Fibroblast of skin of abdomen (primary cell): ENCODE data around the gene GPR62.
"Not testable (repeated sequence)": the region's sequence is repeated elsewhere in the genome, so short reads cannot be mapped to it uniquely, and the experiment has no call there.

ENCODE experiments used
- DNase-seq: peaks from one replicate; pipeline ENCODE4 v3.0.0-alpha.2; 2013

The GPR62 gene

DNA sequence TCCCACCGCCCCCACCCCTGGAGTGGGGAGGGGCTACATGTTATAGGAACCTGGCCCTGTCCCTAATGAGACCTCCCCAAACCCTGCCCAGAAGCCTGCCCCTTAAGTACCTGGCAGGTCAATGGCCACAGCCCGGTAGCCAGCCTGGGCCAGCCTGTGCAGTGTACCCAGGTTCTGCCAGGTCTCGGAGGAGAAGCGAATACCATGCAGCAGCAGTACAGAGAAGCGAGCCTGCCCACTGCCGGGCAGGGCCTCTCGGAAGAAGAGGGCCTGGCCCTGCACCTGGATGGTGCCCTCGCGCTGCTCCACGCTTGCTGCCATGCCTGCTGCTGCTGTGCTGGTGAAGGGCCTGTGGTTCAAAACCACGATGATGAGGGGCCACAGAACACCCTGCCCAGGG lies 16.2 kb downstream of the GPR62 start:
- no peak for DNase-seq

DNA sequence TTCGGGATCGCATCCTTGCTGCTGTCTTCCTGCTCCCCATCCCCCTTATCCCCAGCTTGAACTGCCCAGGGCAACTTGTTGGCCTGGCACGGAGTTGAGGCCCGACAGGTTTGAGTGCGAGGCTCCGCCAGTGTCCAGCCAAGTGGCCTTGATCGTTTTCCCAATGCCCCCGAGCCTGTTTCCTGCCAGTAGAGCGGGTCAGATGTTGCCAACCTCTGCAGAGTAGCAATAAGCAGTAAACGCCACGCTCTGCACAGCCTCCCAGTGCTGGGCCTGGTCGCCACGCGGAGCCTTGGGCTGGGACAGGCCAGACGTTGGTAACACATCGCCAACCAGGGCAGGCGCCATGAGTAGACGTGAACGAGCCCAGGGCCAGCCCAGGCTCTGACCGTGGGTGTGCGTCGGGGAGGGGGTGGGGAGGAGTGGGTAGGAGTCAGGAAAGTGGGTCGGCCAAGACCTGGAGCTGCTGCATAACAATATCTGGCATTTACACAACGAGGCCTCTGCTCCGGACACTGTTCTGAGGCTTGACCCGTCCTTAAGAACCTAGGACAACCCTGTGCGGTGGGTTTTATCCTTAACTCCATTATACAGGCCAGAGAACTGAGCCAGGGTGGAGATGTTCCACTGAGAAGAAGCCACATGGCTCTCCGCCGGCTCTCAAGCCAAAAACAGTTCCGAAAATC lies 19.2 kb downstream of the GPR62 start:
- no peak for DNase-seq

DNA sequence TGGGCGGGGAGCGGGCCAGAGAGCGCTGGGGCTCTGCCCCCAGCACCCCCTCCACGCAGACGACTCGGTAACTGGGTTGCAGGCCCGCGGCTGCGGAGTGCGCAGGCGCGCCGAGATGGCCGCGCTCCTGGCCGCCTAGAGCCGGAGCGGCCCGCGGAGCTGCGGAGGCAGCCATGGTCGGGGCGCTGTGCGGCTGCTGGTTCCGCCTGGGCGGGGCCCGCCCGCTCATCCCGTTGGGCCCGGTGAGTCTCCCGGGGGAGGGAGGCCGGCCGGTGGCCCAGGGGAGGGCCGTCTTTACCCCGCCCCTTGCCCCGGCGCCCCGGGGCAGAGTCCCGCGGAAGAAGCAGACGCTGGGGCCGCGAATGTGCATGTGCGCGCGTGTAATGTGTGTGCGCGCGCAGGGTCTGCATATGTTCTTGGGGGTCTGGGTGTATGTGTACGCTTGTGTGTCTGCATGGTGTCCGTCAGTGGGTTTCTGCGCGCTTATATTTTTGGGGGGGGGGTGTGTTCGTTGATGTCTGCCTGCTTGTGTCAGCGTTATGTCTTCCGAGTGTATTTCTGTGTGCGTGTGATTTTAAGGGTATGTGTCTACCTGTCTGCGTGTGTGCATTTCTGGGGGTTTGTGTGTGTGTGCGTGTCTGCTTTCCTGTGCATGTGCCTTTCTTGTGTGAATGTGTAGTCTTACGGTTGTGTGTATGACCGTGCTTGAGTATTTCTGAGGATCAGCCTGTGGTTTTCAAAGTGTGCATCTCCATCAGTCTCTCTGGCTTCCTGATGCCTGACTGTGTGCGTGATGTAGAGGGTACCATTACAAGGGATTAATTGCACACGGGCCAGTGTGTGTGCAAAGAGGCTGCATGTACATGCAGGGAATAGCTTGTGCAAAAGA lies 20.0 kb downstream of the GPR62 start, which contains the start of gene ABHD14A:
Gene ABHD14A (plus strand): TSS at position 102 of the 889 bp plus-strand sequence. CDS start 72 bp downstream, at position 174.
- DNase-seq = peak; percentile 65

DNA sequence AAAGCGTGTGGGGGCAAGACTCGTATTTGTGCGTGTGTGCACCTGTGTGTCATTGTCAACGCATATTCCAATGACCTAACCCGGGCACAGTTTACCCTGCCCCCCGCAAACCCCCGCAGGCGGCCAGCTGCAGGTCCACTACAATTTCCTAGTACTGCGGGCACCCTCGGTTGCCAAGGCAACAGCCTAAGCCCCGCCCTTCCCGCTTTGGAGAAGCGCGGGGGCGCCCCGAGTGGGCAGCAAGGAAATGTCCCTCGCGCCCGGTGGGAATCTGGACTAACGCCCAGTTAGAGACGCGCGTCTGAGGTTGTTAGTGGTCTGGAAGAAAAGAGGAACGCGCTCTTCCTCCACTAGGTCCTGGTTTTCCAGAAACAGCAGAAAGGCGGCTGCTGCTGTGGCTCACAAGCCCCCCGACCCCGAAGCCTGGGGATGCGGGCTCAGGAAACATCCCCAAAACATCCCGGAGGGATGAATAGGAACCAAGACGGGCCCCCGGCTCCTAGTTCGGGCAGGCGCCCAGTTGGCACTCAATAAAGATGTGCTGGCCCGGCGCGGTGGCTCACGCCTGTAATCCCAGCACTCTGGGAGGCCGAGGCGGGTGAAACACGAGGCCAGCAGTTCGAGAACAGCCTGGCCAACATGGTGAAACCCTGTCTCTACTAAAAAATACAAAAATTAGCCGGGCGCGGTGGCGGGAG lies 20.8 kb downstream of the GPR62 start:
- peak; percentile 64 for DNase-seq

DNA sequence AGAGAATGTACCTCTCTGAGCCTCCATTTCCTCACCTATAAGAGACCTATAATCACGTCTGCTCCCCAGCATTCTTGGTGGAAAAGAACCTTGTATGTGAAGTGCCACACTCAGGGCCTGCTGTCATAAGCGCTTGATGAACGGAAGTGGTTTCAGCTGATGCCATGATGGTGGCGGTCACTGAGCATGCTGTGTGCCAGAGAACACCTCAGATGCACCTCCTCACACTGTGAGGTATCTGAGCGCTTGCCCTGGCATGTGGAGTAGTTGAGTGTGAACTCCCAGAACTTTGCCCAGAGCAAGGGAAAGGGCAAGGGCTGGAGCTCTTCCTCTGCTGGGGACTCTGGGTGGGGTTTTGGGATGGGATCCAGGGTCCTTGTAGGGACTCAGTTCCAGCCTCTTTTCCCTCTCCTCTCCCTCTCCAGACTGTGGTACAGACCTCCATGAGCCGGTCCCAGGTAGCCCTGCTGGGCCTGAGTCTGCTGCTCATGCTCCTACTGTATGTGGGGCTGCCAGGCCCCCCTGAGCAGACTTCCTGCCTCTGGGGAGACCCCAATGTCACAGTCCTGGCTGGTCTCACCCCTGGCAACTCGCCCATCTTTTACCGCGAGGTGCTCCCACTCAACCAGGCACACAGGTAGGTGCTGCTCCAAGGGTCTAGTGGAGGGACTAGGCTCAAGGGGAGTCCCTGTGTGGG lies 22.4 kb downstream of the GPR62 start:
- no peak for DNase-seq

DNA sequence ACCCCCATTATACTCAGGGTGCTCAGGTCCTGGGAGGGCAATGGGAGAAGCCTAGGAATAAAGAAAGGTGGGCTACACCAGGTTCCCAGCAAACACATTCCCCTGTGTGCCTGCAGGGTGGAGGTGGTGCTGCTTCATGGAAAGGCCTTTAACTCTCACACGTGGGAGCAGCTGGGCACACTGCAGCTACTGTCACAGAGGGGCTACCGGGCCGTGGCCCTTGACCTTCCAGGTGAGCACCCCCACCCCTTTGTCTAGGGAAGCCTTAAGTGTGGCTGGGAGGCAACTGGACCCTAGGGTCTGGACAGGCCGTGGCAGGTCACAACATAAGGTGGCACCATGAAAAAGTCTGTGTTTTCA lies 22.9 kb downstream of the GPR62 start:
- no peak for DNase-seq

DNA sequence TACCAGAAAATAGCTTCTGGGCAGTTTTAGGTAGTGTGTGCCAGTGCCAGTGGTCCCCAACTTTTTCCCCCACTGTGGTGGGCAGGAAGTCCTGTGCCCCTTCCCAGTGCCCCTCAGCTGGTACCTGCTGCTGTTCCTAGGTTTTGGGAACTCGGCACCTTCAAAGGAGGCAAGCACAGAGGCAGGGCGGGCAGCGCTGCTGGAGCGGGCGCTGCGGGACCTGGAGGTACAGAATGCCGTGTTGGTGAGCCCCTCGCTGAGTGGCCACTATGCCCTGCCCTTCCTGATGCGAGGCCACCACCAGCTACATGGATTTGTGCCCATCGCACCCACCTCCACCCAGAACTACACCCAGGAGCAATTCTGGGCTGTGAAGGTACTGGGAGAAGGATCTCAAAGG lies 25.1 kb downstream of the GPR62 start:
- no peak for DNase-seq

DNA sequence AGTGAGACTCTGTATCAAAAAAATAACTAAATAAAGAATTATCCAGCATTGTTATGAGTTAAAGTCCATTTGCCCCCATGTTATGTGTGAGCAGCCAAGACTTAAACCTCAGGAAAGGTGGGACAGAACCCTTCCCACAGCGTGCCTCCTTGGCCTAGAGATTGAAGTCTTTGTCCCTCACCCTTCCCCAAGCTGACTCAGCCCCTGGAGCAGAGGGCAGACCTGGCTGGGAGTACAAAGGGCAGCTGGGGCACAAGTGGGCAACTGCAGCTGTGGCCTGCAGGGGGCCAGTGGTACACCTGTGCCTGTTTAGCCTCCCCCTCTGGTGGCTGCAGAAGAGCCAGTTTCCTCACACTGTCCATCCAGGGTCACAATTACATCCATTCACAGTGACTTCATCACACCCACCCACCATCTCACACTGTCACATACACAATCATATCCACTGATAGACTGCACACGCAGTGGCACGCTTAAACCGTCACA lies 27.2 kb downstream of the GPR62 start:
- no peak for DNase-seq

DNA sequence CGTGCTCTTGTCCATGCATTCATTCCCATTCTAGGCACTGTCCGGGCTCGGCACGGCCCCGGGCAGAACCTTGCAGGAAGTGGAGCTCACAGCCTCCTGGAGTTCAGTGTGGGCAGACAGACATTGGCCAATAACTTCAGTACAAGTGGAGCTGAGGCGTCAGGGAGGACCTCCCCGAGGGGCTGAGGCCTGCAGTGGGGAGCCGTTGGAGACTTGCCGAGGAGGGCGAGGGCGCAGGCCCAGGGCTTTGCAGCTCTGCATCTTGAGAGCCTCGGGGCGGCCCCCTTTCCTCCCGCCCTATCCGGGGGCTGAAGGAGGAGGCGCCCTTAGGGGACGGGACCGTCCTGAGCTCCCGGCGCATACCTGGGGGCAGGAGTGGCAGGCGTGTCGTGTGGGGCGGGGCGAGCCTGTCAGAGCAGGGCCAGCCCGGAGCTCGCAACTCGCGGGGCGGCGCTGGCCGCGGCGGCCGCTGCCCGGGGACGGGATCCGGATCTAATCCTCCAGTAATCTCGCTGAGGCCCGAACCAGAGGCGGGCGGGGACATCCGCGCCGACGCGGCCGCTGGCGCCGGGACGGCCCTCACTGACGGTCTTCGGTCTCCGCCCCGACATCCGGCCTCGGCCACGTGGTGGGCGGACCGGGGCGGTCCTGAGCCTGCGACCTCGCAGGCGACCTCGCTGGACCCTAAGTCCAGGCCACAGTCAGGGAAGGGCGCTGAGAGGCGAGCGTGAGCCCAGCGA lies 27.8 kb downstream of the GPR62 start, which contains the start of gene ACY1:
Gene ACY1 (plus strand): TSS at position 698 of the 740 bp plus-strand sequence. CDS start 530 bp downstream, outside the sequence.
- DNase-seq = peak; percentile 78

DNA sequence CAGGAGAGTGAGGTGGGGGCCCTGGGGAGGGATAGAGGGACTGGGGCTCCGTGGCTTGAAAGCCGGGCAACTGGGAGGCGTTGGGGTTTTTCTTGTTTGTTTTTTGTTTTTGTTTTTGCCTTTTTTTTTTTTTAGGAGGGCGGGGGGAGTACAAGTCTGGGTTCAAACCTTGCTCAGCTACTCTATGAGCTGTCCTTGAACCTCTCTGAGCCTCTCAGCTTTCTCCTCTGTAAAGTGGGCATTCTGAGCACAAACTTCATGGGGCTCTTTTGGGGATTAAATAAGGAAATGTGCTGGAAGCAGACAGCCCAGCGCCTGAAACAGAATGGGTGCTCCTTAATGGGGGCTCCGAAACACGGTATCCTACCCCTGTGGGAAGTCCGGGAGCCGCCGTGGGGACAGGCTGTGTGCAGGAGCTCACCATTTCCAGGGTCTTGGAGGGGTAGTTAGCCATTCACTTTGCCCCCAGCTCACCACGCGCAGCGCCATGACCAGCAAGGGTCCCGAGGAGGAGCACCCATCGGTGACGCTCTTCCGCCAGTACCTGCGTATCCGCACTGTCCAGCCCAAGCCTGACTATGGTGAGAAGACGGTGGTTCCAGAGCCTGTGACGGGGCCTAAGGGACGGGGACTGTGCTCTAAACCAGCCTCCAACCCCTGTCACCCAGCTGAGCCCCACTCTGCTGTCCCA lies 28.5 kb downstream of the GPR62 start:
- DNase-seq = no peak

DNA sequence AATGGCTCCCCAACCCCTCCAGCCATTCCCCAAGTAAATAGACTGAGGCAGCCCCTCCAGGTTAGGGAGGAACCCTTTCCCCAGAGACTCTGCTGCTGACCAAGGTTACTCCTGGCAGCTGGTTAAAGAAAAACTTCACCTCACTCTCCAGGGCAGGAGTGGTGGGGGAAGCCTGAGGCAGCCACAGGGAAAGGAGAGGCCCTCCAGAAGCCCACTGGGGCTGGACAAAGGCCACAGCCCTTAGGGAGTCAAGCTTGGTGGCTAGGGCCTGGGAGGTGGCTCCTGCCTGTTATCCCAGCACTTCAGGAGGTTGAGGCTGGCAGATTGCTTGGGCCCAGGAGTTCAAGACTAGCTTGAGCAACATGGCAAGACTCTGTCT lies 29.1 kb downstream of the GPR62 start:
- DNase-seq = no peak

DNA sequence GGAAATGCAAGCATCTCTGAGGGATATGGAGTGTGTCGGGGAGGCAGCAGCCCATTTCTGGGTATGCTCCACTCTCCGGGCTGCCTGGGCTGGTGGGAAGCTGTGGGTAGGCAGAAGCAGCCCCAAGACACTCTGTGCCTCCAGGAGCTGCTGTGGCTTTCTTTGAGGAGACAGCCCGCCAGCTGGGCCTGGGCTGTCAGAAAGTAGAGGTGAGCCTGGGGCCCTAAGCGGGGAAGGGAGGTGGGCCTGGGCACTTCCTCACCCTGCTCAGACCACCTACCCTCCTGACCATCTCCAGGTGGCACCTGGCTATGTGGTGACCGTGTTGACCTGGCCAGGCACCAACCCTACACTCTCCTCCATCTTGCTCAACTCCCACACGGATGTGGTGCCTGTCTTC lies 29.9 kb downstream of the GPR62 start:
- DNase-seq = no peak

DNA sequence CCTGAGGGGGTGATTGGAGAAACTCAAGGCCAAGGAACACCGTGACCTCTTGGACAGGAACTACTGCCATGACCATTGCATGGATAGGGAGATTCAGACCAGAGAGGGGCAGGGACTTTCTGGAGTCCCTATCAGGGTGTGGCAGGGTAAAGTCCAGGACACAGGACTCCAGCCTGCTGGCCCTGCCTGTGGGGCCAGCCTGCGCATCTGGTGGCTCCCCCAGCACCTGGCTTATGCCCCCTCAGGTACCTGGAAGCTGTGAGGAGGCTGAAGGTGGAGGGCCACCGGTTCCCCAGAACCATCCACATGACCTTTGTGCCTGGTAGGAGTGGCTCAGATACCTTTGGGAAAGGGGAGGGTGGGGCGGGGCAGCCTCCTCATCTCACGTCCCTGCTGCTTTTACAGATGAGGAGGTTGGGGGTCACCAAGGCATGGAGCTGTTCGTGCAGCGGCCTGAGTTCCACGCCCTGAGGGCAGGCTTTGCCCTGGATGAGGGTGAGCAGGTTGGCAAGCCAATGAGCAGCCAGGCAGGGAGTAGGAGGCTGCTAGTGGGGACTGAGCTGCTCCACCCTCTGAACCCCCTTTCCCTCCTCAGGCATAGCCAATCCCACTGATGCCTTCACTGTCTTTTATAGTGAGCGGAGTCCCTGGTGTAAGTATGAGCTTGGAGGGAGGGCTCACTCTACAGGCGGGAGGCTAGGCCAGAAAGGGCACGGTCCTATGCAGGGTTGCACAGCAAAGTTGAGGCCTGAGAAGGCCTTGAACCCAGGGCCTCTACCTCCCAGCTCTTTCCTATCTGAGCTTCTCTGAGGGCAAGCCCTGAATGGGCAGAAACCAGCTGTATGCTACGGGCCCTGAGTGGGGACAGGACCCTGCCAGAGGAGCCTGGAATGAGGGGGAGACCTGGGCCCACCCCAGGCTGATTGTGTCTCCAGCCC lies 31.1 kb downstream of the GPR62 start:
- no peak for DNase-seq

DNA sequence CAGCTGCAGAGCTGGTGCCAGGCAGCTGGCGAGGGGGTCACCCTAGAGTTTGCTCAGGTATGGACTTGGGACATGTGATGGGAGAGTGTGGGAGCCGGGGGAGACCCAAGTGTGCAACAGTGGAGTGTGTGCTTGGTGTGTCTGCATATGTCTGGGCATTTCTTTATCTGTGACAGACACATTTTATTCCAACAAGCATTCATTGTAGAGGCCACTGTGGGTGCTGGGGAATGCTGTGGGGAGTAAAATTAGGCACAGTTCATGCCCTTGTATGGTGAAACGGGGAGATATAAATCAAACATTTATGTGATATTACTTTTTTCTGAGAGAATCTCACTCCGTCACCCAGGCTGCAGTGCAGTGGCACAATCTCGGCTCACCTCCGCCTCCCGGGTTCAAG lies 32.4 kb downstream of the GPR62 start:
- DNase-seq = no peak

DNA sequence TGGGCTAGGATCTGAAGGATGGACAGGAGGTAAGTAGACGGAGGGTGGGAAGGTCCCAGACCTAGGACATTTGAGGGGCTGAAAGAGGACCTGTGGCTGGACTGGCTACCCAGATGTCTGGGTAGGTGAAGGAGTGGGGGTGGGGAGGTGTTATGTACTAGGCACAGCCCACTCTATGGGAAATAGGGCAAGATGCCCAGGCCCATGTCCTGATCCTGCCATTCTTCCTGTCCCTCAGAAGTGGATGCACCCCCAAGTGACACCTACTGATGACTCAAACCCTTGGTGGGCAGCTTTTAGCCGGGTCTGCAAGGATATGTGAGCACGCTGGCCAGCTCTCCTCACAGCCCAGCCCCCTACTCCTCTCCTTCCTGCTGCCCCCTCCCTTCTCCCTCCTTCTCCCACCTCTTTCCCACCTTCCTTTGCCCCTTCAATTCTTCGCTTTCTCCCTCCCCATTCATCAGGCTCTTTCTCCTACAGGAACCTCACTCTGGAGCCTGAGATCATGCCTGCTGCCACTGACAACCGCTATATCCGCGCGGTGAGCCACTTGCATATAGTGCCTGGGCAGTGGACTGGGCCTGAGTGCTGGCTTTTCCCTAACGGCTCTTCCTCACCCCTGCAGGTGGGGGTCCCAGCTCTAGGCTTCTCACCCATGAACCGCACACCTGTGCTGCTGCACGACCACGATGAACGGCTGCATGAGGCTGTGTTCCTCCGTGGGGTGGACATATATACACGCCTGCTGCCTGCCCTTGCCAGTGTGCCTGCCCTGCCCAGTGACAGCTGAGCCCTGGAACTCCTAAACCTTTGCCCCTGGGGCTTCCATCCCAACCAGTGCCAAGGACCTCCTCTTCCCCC lies 33.3 kb downstream of the GPR62 start:
- DNase-seq = no peak

DNA sequence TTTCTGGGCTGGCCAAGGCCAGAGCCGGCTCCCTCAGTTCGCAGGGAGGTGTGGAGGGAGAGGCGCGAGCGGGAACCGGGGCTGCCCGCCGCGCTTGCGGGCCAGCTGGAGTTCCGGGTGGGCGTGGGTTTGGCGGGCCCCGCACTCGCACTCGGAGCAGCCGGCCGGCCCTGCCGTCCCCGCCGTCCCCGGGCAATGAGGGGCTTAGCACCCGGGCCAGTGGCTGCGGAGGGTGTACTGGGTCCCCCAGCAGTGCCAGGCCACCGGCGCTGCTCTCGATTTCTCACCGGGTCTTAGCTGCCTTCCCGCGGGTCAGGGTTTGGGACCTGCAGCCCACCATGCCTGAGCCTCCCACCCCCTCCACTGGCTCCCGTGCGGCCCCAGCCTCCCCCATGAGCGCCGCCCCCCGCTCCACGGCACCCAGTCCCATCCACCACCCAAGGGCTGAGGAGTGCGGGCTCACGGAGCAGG lies 35.4 kb downstream of the GPR62 start:
- DNase-seq = not testable (repeated sequence)

DNA sequence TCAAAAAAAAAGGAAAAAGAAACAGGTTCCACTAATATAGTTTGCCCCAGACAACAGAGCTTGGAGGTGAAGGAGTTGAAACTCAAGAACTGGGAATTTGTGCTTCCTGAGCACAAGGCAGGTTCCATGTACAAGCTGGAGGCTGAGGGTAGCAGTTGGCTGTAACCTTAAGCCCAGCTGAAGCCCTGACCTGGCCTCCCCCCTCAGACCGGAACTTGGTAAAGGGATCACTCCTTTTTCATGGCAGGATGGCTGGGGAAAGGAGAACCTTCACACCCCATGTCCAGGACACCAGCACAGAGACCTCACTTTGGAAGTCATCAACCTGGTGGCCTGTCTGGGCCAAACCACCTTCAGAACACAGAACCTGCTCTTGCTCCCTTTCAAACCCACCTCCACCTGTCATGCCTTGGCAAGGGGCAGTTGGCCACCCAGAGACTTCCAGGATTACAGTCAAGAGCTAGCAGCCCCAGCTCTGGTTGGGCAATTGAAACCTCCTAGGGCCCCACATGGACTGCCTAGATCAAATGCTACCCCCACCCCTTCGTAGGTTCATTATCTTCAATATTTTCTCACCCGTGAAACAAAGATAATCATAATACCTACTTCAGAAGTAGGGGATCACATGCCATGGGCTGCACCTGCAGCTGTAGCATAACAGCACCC lies 37.0 kb downstream of the GPR62 start:
- DNase-seq = no peak

DNA sequence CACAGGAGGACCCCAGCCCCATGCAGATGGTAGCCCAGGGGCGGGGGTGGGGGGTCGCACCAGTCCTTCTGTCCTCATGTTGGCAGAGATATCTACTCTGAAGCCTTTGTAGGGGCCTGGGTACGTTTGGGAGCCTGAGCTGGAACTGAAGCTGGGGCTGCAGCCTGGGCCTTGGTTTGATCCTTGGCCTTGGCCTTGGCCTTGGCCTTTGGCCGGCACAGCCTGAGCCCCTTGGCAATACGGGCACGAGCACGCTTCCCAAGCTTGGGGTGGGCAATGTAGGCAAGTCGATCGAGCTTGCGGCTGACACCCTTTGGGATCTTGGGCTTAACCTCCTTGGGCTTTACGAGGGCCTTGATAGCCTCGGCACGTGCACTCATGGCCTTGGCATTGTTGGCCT lies 38.5 kb downstream of the GPR62 start:
- not testable (repeated sequence) for DNase-seq
